NT2/D1 (cell line): ENCODE data around the gene CAV1.

Source experiments
- YY1 ChIP-seq: IDR thresholded peaks from 2 replicates; pipeline ENCODE4 v1.6.1; 2011; ENCODE audit not compliant: insufficient read length, insufficient read depth
- ZNF274 ChIP-seq: IDR thresholded peaks from 2 replicates; pipeline ENCODE4 v1.6.1; 2011; ENCODE audit warnings: mild to moderate bottlenecking, low read depth, low read length

DNA sequence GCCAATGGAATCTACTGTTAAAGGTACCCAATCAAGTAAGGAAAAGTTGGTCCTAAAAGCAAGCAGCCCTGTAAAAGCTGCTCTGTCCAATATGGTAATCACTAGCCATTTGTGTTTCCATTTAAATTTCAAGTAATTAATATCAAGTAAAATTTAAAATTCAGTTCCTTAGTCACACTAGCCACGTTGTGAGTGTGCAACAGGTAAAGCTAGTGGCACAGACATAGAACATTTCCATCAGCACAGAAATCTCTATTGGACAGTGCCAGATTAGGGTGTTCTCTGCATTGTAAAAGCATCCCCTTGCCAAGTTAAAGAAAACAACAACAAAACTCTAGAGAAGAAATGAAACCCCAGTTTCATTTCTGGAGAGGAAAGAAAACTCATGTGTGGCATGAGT lies 4.4 kb downstream of the CAV1 start:
- TF ChIP-seq ZNF274, result no peak
- no peak for TF ChIP-seq YY1
